ENCODE data around the gene ZCRB1.

Gene ZCRB1

DNA sequence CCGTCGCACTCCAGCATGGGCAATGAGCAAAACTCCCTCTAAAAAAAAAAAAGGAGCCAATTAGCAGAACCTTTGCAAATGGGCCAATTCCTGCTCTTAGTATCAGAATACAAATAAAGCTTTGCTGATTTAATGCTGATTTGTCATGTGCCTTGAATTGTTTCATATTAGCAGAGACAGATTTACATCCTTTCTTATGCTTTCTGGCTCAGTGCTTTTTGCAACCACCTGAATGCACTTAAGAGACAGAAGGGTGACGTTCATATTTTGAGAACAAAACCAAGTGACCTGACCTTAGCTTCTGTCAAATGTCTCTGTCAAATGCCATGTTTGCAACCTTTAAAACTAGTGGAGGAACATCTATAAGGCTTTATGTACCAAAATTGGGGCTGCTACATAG is 44.0 kb downstream of the ZCRB1 start:
- in situ Hi-C loops (cut with HindIII; ENCODE audit: low sequenced_read_pairs), result no loop called here

DNA sequence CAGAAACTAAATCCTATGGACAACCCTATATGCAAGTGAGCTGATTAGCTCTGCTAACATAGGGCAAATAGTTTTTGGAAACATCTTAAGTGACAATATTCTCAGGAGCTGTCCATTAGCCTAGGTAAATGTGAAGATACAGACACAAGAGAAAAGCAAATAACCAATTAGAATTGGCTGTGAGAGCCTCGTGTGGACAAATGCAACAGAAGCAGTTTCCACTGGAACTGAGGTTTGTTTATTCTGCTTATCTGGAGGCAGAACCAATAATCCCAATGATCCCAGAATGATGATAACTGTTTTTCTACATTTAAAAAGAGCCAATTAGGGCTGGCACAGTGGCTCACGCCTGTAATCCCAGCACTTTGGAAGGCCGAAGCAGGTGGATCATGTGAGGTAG is 44.6 kb downstream of the ZCRB1 start:
- in situ Hi-C loops (cut with HindIII; ENCODE audit: low sequenced_read_pairs), result no loop called here

DNA sequence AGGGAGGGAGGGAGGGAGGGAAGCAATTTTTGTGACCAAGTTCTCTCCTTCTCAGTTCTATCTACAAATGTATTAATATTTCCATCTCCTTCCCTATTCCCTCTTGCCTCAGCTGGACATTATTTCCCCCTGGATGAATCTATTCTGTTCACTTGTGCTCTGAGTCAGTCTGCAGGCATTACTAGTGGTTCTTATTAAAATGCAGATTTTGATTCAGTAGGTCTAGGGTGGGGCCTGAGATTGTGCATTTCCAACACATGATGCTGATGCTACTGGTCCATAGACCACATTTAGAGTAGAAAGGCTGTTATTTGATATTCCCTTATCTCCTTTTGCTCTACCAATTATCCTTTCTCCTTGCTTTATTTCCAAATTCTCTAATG is 47.8 kb downstream of the ZCRB1 start:
- in situ Hi-C loops (cut with HindIII; ENCODE audit: low sequenced_read_pairs), result no loop called here

DNA sequence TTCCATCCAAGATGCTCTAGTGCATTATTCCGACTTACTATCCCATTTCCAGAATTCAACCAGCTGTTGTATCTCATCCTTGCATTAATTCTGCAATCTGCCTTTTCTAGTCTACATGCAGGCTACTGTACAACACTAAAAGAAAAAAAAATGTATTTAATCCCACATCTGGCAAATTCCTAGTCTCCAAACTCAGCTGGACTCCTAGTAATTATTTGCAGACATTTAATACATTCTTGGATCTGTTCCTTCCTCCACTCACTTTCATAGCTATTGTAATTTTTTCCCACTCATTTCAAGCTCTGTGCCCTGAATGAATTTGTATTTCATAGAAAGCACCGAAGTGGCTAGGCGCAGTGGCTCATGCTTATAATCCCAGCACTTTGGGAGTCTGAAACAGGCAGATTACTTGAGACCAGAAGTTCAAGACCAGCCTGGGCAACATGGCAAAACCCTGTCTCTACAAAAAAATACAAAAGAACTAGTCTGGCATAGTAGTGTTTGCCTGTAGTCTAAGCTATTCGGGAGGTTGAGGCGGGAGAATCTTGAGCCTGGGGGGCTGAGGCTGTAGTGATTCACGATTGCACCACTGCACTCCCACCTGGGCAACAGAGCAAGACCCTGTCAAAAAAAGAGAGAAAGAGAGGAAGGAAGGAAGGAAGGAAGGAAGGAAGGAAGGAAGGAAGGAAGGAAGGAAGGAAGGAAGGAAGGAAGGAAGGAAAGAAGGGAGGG is 48.3 kb downstream of the ZCRB1 start:
- in situ Hi-C loops (cut with HindIII; ENCODE audit: low sequenced_read_pairs), result no loop called here

DNA sequence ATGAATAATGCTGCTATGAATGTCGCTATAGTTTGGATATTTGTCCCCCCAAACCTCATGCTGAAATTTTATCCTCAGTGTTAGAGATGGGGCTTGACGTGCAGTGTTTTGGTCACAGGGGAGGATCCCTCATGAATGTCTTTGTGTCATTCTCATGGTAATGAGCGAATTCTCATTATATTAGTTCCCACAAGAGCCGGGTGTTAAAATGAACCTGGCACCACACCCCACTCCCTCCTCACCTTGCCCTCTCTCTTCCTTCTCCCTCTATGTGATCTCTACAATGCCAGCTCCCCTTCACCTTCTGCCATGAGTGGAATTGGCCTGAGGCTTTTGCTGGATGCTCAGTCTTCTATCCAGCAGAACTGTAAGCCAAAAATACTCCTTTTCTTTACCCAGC is 50.4 kb downstream of the ZCRB1 start:
- in situ Hi-C loops (cut with HindIII; ENCODE audit: low sequenced_read_pairs), result no loop called here

DNA sequence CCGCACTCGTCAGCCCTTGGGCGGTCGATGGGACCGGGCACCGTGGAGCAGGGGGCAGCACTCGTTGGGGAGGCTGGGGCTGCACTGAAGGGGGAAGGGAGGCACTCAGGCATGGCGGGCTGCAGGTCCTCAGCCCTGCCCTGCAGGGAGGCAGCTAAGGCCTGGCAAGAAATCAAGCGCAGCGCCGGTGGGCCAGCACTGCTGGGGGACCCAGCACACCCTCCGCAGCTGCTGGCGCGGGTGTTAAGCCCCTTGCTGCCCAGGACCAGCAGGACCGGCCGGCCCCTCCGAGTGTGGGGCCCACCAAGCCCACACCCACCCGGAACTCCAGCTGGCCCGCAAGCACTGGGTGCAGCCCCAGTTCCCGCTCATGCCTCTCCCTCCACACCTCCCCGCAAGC is 52.2 kb downstream of the ZCRB1 start:
- in situ Hi-C loops (cut with HindIII; ENCODE audit: low sequenced_read_pairs), result no loop called here

DNA sequence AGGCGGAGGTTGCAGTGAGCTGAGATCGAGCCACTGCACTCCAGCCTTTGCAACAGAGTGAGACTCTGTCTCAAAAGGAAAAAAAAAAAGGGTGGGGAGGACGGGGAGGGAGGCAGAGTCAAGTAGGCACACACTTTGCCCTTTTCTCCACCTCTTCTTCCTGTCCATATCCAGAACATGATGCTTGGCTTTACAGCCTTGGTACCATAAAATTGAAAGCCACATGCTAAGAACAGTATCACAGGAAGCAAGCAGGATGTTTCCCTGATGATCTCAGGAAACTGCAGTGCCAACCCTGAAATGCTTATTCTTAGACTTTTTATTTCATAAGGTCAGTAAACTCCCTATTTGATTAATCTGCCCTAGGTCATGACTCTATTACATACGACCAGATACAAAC is 55.3 kb downstream of the ZCRB1 start:
- in situ Hi-C loops (cut with HindIII; ENCODE audit: low sequenced_read_pairs), result no loop called here

DNA sequence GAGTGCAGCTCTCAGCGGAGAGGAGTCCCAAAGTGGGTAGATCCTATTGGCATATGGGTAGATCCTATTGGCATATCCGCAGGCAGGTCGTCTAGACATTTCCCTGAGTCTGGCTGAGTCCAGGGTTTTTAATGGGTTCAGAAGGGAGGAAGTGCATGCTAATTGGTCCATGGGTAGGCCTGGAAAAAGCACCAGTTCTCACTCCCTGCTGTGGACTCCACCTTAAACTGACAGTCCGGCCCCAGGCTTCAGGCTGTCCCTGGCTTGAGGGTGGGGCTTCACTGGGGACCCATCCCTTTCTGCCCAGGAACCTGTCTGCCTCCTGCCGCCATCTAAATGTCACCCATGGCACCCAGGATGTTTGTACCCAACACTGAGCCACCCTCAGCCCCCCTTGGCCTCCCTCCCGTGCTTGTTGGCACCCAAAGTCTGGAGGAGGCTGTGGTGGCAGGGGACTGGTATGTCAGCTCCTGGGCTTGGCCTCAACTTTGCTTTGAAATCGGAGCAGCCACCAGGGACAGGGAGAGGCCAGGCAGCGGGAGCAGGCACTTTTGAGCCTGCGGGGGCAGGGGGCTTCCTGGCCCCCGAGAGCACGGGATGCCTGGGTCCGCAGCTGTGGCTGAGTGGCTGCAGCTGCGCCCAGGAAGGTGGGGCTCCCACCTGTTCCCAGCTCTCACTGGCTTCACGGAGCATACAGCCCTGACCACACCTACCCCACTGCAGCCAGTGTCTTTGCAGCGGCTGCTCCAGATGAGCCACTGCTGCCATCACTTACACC is 58.3 kb downstream of the ZCRB1 start:
- in situ Hi-C loops (cut with HindIII; ENCODE audit: low sequenced_read_pairs), result no loop called here

DNA sequence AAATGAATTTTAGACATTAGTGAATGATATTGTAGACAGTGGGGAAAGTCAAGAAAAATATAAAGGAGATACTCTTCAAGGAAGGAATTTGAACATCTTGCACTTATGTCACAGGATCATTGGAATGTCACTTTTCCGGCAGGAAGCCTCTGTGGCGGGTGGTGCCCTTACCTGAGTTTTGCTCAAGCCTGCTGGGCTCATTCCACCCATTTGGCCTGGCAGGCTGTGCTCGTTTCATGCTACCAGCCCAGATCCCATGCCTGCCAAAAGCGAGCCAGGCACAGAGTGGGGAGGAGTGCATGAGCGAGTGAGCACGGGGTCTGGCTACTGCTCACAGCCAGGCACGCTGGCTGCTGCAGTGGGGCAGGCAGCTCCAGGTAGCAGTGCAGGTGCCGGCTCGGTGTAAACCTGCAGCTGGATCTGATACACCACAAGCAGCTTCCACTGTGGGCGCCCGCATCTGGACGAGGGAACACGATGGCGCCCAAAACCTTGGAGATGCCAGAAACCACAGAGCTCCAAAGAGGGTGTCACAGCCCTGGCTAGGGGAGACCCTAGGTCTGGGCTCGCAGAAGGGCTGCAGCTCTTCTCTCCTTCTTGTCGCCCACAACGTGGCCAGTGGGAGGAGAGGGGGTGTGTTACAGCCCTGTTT is 59.2 kb downstream of the ZCRB1 start:
- in situ Hi-C loops (cut with HindIII; ENCODE audit: low sequenced_read_pairs), result no loop called here

DNA sequence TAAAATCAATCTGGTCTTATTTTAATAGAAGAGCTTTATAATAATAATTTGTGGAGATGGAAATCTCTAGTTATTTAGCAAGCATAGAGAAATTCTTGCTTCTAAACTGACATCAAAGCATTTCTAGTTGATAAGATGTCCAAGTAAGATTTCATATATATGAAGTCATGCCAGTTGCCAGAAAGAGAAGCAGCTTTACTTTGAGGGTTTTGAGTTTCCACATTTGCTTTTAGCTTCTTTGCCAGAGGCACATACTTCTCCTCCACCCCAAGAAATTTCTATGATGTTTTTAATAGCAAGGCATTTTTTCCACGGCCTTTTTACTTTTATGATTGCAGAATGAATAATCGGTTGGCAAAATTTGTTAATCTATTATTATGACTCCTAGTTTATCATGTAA is 63.6 kb downstream of the ZCRB1 start:
- in situ Hi-C loops (cut with HindIII; ENCODE audit: low sequenced_read_pairs), result no loop called here

Data from endothelial cell of hepatic sinusoid (primary cell).